Germinal center (tissue), 1 donor: ENCODE data around the gene PSMB7.

ENCODE experiments used
- DNase-seq: peaks from one replicate; pipeline ENCODE4 v3.0.0; 2012; ENCODE audit warnings: mixed read lengths, low spot score

The PSMB7 gene

DNA sequence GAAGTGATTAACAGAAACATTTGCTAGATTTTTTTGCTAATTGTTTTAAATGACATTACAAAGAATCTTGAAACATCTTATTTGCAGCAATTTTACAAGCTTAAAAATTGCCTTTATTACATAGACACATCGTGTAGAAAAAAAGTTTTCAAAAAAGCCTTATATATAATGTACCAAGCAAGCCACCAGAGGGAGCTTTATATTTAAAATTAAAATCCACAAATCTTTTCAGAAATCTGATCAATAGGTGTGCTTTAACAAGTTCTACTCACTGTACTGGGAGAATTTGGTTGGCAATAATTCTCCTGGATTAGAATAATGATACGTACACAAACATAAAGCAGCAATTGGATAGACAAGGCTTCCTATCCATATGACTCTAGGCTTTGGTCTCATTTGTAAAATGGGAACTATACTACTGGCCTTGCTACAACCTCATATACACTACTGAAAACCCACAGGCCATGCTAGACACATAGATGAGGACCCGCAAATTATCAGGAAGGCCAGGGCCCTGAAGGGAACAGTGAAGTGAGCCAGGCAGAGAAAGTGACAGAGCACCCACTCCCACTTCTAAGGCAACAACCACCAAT lies 4.8 kb downstream of the PSMB7 start:
- DNase-seq: no peak

- DNase-seq: no peak
Observed at GRCh38 chr9:124409410-124409809, 5.8 kb downstream of the PSMB7 start.

GRCh38 chr9:124403246-124403645 lies 12.0 kb downstream of the PSMB7 start:
- DNase-seq: no peak

DNA sequence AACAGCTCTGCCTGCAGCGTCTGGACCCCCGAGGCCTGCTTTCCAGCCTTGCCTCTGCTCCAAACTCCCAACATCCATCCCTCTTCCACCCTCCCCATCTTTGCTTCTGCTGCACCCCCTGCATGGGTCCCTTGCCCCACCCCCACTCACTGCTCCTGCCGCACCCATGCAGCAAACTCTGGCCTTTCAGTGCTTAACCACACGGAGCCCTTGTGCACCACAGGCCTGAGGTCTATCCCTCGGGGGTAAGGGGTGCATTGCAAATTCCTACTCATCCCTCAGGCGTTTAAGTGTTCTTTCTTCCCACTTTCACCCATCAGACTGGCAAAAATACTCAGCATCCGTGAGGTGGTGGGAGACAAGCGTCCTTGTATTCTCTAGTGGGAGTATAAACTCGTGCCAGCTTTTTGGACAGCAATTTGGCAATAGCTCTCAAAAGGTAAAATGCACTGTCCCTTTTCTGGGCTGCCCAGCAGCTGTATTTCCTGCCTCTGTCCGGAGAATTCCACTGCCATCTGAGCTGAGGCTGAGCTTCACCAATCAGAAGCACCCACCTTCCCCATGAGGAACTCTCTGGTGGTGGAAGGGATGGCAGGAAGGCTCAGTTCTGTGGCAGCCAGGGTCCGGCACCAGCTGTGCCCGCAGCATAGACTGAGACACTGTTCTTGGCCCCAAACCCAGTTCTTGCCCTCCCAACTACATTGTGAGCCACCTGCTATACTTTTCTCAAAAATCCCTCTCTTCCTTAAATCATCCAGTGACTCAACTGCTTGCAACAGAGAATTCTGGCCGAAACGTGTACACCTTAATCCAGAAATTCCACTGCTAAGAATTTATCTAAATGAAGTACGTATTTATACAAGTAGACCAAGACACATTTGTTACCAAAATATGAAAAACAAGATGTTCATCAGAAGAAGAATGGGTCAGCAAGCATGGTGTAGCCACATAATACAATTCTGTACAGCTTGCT lies 15.0 kb downstream of the PSMB7 start:
- DNase-seq: no peak

DNA sequence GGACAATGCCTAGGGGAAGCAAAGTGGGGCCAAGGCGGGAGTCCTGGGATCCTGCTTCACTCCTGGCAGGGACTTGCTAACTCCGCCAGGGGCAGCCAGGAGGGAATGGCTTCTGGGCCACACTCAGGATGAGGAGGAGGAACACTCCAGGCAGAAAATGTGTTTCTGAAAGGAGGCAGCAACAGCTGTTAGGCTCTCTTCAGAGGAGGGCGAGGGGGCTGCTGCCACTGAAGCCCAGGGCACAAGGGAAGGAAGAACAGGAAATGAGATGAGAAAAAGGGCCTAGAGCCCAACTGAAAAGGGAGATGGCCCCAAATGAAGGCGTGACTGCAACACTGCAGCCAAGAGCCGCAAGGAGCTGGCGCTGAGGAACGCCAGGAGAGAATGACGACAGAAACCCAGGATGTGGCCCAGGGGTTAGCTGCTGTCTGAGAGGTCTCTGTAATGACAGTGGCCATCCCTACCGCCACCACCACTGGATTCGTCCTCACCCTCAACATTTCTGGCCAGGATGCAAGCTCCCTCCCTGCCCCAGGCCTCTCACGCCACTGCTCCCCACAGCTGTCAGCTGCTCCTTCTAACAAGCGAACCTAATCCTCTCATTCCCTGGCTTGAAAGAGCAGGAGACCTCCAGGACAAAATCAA lies 15.8 kb downstream of the PSMB7 start:
- DNase-seq: no peak

DNA sequence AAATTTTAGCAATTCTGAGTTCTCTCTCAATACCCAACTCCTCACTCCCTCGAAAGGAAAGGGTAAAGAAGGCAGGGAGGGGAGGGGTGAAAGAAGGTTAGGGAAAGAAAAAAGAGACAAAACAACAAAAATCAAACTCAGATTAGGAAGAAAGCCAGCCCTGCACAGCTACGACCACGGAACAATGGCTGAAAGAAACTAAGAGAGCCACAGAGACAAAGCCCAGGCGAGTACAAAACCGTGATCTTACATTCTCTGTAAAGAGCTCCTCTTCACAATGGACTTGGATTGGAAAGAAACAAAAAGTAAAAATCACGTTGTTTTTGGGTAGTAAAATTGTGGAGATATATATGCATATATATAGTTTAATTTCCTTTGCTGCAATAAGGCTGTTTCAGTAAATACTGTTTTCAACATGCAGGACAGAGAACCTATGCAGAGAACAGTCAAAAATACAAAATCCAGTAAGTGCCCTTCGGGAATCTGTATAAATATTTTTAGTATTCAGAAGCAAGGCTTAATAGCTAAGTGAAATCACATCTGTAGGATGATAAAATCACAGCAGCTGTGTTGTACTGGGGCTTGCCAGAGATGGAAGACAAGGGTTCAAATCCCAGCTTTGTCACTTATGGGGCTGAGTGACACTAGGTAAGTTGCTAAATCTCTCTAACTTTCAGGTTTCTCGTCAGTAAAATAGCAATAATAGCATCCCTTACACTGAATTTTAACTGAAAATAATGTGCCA lies 16.9 kb downstream of the PSMB7 start:
- no peak for DNase-seq

DNA sequence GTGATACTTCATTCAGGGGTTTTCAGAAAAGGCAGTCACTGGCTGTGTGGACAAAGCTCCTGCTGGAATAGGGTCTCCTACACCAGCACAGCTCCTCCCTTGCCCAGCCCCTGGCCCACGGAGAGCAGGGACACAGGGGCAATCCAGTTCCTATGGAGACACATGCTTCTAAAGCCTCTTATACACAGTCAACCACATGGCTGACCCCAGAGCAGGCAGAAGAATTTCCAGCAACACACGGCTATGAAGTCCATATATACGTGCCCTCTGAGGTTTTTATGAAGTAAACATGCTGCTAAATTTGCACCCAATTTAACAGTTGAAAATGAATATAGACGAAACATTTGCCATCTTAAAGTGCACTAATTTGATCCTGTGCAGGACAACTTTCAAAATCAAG lies 19.4 kb downstream of the PSMB7 start:
- DNase-seq: no peak

- no peak for DNase-seq
Observed at GRCh38 chr9:124394596-124394995, 20.6 kb downstream of the PSMB7 start.

DNA sequence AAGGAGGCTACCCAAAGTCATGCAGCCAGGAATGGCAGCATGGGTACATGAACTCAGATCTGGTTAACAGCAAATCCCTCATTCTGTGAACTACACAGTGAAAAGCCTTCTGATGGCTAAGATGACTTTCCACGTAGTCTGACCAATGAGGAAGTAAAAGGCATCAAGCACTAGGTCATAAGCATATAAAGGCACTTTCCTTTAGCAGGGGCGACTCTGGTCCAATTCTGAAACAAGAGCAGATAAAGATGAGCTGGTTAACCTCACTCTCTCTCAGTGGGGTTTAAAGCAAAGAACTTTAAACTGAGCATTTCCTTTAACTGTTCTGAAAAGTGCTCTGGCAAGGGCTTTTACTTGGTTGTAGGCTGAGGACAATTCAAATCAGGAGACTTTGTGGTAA lies 21.1 kb downstream of the PSMB7 start:
- DNase-seq: no peak

DNA sequence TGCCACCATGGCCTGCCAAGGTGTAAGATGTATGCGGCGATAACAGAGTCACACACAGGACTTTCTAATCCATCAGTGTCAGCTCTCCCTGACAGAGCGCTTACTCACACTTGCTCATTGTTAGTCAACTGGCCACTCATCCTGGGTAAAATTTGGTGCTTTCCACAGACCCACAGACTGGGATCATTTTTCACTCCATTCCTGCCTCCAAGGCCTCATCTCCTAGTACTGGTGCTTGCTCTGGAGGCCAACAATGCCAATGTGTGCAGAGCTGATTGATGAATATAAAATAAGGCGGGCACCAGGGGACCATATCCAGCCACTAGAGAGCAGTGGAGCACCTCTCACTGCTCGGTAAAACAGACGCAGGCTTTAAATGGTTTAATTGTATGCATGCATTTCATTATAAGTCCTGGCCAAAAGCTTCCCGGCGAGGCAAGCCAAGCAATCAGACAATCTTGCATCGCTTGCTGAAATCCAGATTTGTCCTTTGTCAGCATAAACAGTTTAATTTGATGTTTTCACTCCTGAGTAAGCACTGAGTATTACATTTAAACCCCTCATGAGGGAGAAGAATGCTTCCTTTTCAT lies 22.3 kb downstream of the PSMB7 start:
- DNase-seq: no peak

DNA sequence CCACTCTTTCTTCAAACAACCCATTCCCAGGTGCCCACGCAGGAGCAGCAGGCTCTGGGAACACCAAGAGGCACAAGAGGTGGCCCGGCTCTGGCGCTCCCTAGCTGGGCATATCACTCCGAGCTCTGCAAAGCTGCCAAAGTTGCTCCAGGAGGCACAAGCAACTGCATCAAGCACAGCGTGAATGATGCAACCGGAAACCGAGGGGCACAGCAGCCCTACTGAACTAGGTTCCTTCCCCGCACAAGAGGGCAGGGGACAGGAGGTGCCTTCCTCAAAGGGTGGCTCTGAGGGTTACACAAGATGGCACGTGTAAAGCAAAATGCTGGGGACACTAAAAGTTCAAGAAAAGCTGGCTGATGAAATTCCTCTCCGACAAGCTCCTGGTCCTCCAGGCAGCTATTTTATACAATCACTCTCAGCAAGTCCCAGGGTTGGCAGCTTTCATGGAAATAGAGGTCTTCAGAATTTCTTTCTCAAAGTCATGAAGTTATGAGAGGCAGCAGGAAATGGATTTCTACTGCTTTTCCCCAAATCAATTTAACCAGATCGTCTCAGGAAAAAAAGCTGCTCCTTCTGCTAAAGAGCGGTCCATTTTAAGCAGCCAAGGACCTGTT lies 22.9 kb downstream of the PSMB7 start:
- DNase-seq: no peak

DNA sequence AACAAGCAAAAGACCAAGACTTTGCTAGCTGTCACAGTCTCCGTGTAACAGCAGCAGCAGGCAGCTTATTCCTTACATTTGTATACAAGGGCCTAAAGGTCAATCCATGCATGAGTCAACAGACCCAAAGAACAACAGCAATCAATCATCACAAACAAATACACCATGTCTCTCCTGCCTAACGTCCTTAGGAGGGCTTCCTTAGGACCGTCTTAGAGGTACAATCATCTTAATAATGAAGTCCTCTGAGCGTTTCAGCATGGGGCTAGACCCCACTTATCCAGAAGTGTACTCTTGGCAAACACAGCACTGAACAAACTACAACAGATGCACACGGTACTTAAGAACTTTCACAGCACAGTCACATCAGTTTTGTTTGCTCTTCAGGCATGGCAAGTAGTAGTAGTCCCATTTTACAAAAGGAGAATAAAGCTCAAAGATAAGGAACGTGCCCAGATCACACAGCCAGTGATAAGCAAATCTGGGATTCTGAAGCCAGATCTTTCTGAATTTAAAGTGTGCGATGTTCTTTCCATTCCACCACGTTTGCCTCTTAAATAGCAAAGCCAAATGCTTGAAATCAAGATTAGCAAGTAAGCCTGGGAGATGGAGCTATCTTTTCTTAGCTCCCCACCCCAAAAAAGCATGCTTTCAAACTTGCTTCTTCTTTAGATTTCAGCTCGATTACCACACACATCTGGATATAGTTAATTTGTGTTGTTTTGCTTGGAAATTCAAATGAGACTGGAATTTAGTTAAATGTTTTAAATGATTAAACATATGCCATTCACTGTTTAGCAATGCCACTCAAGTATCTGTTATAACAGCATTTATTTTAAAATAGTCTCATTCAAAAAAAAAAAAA lies 24.2 kb downstream of the PSMB7 start:
- no peak for DNase-seq

DNA sequence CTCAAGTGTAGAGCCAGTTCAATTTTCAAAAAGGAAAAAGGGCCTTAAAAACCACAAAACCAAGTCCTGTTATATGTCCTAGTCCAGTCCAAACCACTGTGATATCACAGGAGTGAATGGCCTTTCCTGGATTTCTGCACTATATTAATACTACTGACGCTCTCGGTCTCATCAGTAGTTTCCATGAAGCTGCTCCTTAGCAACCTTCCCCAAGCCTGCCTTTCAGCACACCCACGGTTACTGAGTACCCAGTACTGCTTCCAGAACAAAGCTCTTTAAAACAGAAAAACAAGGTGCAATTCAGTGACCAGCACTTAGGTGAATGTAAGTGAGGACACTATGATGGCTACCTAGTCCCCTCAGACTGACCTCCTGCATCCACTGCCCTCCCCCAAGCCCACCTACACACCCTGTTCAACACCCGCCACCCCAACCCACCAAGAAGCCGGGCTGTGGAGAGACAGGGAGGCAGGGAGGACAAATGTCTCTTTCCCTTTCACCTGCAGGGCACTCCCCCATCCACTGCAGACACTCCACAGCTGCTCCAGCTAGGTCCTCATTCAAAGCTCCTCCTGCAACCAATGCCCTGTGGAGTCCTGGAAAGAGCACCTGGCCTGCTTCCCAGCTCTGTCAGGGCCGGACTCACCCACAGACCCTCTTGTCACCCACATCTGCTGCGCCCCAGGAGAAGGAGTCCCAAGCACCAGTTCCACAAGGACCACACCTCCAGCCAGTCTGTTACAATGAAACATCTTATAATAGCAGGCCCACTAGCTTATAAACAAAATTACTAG lies 25.9 kb downstream of the PSMB7 start:
- DNase-seq: no peak

DNA sequence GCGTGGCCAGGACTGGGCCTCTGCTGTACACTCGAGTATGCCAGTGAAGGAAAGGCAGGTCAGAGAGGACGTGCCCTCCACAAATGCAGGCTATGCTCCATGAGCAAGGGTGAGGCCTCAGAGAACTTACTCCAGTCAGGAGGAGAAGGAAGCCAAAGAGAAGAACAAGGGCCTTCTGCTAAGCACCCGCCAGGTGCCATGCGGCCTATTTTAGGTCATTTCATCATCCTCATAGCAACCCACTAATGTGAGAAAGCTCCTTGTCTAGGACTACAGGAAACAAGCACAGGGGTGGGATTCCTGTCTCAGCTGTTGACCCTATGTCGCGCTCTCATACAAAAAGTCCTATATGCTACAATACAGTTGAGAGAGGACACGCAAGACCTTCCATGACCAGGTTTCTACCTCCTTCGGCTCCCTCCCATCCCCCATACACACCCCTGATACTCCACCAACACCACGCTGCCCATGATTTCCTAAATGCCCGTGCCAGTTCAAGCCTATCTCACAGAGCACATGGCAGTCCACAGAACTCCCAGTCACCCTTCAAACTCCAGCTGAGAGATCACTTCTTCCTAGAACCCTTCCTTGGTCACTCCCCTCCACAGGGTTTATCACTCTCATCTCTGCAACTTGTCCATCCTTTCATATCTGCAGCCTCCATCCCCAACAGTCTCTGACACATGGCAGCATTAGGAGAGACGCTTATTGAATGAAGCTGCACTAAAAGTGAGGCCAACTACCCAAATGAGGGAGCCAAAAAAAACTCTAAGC lies 26.8 kb downstream of the PSMB7 start:
- DNase-seq: no peak

DNA sequence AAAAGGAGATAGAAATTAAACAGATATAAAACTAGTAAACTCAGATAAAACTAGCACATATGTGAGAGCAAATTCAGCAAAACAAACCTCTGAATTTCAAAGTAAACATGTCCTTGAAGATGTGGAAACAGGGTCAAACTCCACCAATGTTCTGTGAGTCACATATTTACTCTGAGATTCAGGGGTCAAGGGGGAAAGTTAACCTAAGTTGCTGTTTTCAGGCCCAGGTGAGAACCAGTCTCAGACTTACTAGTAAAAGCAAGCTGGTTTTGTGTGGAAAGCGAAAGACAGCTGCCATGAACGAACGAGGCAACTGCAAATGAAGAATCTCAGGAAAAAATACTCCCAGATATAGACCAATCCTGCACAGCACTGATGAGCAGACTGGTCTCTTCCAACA lies 29.0 kb downstream of the PSMB7 start:
- no peak for DNase-seq

- DNase-seq: no peak
Observed at GRCh38 chr9:124385623-124386022, 29.6 kb downstream of the PSMB7 start.

DNA sequence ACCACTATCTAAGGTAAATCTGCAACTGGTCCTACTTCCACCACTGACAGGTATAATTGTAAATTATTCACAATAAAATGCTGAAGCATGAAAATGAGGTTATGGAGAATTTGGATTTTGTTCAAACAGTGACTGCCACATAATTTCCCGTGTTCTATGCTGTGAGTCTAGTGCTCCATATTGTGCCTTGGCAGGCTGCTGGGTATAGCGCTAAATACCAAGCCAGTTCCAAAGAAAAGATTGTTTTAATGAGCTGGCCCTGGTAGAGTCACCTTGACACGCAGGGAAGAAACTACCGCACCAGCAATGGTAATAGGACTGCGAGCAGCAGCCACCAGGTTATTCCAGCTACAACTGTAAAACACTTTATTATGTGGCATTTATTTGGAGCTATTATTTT lies 30.4 kb downstream of the PSMB7 start:
- DNase-seq: no peak

DNA sequence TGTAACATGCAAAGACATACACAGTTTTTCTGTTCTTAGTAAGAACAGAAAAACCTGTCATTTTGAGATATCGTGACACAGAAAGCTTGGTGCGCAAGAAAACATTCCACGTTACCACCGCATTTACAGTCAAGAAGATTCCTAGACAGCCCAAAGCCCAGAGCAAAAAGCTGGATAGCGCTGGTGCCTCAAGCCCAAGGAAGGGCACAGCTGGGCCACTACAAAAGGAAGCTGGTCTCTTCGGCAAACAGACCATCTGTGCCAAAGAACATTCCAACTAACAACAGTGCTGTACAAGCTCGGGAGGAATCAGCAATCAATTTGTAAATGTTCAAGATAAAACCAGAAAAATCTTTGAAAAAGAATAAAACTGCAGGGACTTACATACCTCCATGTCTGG lies 31.0 kb downstream of the PSMB7 start:
- no peak for DNase-seq
